IPS-15b (cell line): ENCODE data around the gene FOXN3.

ENCODE experiments used
- H3K27me3 ChIP-seq: one replicate; pipeline ENCODE4 v1.6.1; 2013; ENCODE audit warnings: low read length; ENCODE audit not compliant: control insufficient read depth, insufficient read depth
- H3K36me3 ChIP-seq: one replicate; pipeline ENCODE4 v1.6.1; 2013; ENCODE audit warnings: low read length; ENCODE audit not compliant: control insufficient read depth, insufficient read depth
- H3K4me1 ChIP-seq: one replicate; pipeline ENCODE4 v1.6.1; 2013; ENCODE audit warnings: mild to moderate bottlenecking, low read length; ENCODE audit not compliant: control insufficient read depth, insufficient read depth
- H3K4me3 ChIP-seq: one replicate; pipeline ENCODE4 v1.5.1; 2013; ENCODE audit warnings: low read depth, low read length
- H3K9ac ChIP-seq: one replicate; pipeline ENCODE4 v1.6.1; 2013; ENCODE audit warnings: low read depth, mild to moderate bottlenecking, low read length
- H3K9me3 ChIP-seq: one replicate; pipeline ENCODE4 v1.6.1; 2013; ENCODE audit warnings: mild to moderate bottlenecking, low read length; ENCODE audit not compliant: control insufficient read depth, insufficient read depth

Gene FOXN3

DNA sequence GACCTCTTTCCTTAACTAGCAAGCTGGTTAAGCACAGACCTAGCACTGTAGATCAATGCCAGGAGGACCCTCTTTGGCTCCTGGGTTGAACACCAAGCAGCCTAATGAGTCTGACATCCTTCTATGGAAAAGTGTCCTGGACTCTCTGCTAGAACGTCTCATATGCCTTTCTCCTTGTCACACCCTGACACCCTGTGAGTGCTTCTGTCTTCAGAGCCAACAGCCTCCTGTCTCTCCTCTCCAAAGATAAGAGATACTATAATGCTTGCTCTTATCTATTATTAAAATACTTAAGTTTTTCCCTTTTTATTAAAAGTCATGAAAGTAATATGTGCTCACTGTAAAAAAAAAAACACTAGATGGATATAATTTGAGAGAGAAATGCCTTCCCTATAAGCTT, 222.7 kb downstream of the FOXN3 start:
- no peaks in the 10 kb centered on the region for H3K4me1 ChIP-seq
- H3K9ac ChIP-seq = no peak overlapping the region
- H3K4me3 ChIP-seq = no peak overlapping the region
- H3K27me3 ChIP-seq = no peaks in the 10 kb centered on the region
- H3K36me3 ChIP-seq = peaks cover under 1% of the 10 kb centered on the region
- no peaks in the 10 kb centered on the region for H3K9me3 ChIP-seq

DNA sequence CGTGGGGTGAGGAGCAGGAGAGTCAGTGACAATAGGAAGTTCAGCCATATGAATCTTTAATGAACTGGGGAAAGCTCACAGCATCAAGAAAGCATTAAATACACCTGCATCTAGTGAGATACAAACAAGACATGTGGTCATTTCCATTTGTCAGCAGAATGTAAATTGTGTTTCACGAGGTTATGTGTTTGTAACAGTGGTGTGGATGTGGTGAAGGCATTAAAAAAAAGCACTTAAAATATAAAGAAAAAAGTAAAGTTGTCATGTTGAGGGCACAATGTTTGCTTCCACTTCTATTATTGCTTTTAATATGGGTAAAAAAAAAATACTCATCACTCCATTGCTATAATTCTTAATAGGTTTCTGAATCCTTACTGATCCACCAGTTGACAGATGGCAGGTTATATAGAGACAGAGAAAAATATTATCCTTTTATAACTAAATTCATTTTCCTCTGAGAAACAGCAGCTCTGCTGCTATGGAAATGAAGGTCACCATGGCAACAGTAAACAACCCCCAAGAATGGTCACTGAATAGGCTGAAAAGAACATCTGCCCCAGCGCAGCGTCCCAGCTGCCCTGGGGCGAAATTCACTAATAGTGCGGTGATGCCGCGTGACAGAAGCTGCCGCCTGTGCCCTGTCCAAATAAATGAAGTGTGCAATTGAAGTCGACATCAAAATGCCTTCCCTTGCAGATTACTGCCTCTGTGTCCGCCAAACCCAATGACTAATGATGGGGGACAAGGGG, 226.1 kb downstream of the FOXN3 start:
- H3K27me3 ChIP-seq = no peaks in the 10 kb centered on the region
- H3K36me3 ChIP-seq = peaks cover 3% of the 10 kb centered on the region
- H3K9me3 ChIP-seq = no peaks in the 10 kb centered on the region
- no peak overlapping the region for H3K4me3 ChIP-seq
- no peak overlapping the region for H3K9ac ChIP-seq
- H3K4me1 ChIP-seq = peaks cover 3% of the 10 kb centered on the region

DNA sequence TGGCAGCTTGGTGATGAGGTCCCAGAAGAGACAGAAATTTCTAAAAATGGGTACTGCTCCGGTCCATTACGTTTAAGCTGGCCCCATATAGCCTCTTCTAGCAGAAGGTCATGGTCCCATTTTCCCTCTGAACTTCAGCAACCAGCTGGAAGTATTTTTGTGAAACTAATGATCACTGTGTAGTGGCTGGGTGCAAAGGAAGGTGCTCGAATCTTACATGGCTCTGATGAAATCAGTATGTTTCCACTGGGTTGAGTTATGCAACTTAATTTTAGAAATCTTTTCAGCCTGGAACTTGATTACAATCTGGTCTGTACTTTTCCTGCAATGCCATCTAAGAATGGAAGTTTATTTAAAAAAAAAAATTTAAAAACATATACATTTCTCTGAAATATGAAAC, 228.5 kb downstream of the FOXN3 start:
- H3K9me3 ChIP-seq = no peaks in the 10 kb centered on the region
- H3K36me3 ChIP-seq = peaks cover 8% of the 10 kb centered on the region
- H3K4me1 ChIP-seq = peaks cover 3% of the 10 kb centered on the region
- no peaks in the 10 kb centered on the region for H3K27me3 ChIP-seq
- no peak overlapping the region for H3K4me3 ChIP-seq
- no peak overlapping the region for H3K9ac ChIP-seq

DNA sequence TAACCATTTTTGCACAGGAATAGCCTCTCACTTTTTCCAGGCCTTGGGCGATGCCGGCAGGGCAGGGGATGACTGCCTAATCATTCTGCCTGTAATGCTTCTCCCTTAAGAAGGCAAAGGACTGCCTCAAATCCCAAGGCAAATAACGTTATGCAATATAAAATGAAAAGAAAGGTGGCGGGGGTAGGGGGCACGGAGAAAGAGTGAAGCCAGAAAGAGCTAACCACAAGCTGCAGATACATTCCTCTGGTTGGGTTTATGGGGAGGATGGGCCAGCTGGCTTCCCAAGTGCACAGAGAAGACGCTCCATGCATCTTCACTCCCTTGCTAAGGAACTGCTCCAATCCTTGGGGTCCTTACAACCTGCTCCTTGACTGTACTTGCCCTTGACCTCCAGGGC, 229.5 kb downstream of the FOXN3 start:
- Histone ChIP-seq H3K4me1 (peaks cover 3% of the 10 kb centered on the region), H3K4me3 (no peak overlapping the region), H3K27me3 (no peaks in the 10 kb centered on the region), H3K9me3 (no peaks in the 10 kb centered on the region), H3K36me3 (peaks cover 8% of the 10 kb centered on the region), H3K9ac (no peak overlapping the region)

DNA sequence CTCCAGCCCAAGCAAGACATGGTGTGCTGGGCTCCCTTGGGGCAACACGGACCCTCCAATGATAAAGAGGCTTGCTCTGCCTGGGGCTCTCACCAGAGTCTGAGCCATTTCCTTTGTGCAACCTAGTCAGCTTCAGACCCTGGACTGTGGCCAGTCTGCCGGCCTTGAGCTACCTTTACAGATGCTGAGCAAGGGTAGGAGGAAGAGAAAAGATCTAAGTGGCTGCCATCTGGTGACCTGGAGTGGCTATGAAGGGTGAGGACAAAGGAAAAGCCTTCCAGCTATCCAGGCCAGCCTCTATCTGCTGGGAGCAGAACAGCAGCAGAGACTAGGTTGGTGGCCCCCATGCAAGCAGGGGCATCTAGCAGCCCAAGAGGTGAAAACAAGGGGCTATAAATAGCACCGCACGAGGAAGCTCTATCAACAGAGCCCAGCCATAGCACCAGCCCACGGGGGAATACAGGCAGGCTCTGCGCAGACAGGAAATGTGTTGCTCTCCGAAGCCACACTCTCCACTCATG, 230.1 kb downstream of the FOXN3 start:
- H3K36me3 ChIP-seq = peaks cover 8% of the 10 kb centered on the region
- peaks cover 3% of the 10 kb centered on the region for H3K4me1 ChIP-seq
- no peak overlapping the region for H3K4me3 ChIP-seq
- H3K9ac ChIP-seq = no peak overlapping the region
- H3K9me3 ChIP-seq = no peaks in the 10 kb centered on the region
- H3K27me3 ChIP-seq = no peaks in the 10 kb centered on the region

DNA sequence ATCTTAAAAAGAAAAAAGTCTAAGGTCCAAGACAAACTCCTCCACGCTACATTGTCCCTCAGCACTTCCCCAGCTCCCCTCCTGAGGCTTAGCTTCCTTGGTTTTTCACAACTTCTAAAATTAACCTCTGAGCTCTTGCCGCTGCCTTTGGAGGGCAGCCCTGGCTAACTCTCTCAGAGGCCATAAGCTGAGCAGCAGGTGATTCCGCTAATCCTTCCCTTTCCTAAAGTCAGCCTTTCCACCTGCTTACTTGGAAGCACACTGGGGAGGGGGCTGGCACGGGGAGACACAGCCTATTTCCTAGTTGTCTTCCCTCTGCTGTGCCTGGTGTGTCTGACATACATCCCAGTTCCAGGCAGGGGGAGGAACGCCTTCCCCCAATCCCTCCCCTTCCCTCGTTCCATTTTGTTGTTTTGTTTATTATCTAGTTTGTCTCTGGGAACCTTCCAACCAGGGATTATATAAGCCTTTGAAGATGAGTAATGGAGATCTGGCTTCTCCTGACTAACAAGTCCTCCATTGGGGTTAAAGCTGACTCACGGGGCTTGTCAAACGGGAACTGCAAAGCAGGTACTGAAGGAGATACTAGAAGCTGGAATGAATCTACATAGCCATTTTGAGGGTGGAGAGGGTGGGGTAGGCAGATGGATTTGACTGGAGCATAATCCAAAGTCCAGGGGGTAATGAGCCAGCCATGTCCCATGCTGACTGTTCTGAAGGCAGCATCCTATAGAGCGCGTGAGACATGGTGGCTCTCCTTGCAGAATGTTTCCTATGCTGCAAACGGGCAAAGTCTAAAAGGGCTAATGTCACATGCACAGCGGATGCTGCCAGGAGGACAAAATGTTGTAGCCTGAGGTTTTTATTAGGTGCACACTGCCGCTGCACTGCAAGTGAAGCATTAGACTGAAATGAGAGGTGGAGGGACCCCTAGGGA, 230.8 kb downstream of the FOXN3 start:
- Histone ChIP-seq H3K9me3 (no peaks in the 10 kb centered on the region), H3K27me3 (no peaks in the 10 kb centered on the region), H3K4me1 (peaks cover 3% of the 10 kb centered on the region), H3K9ac (no peak overlapping the region), H3K4me3 (no peak overlapping the region), H3K36me3 (peaks cover 8% of the 10 kb centered on the region)

DNA sequence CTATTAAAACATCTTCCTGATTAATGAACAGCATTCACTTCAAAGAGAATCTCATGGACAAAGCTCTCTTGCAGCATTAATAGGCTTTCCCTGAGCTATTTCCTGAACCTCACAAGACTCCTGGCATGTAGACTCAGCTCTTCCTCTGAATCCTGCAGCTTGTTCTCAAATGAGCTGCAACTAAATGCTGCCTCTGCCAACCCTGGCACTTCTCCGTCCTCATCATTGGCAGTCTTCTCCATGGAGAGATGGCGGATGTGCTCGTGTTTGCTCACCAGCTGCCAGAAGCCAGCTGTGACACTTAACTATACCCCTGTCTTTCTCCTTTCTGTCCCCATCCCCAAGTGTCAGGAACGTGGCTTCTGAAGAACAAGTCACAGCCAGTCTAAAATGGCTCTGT, 232.1 kb downstream of the FOXN3 start:
- Histone ChIP-seq H3K9ac (no peak overlapping the region), H3K4me1 (peaks cover 3% of the 10 kb centered on the region), H3K4me3 (no peak overlapping the region), H3K27me3 (no peaks in the 10 kb centered on the region), H3K9me3 (no peaks in the 10 kb centered on the region), H3K36me3 (peaks cover 10% of the 10 kb centered on the region)

DNA sequence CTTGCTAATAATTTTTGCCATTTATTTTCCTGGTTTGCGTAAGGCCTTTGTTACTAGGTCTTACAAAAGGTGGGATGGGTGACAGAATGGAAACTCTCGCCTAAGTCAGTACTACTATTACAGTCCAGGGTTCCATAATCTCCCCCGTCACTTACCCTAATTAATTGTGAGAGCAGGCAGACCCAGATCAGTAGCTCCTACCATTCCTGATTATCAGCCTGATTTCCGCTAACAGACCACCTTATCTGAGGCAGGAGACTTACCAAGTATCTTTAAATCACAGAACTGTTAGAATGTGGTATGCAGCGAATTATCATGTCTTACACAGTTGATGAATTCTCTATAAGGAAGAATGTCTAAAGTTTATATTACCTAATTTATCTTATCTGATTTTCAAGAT, 234.7 kb downstream of the FOXN3 start:
- Histone ChIP-seq H3K4me3 (no peak overlapping the region), H3K9me3 (no peaks in the 10 kb centered on the region), H3K9ac (no peak overlapping the region), H3K36me3 (peaks cover 7% of the 10 kb centered on the region), H3K4me1 (no peaks in the 10 kb centered on the region), H3K27me3 (no peaks in the 10 kb centered on the region)

DNA sequence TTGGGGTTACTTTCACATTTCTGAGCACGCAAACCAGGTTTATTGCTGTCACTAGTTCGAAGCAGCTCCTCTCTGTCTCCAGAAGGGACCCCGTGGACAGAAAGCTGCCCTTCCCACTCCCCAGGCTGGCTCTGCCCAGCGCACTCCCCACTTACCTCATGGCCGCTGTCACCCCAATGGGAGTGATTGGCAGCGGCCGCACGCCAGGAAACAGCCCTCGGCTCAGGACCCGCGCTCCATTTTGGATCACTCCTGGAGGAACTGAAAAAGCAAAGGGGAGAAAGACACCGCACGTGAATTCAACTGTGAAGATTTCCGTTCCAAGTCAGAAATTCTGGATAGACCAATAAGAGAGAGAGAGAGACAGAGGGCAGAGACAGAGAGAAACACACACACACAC, 236.5 kb downstream of the FOXN3 start:
- H3K36me3 ChIP-seq = peaks cover 9% of the 10 kb centered on the region
- H3K27me3 ChIP-seq = no peaks in the 10 kb centered on the region
- H3K9ac ChIP-seq = no peak overlapping the region
- no peaks in the 10 kb centered on the region for H3K9me3 ChIP-seq
- no peak overlapping the region for H3K4me3 ChIP-seq
- no peaks in the 10 kb centered on the region for H3K4me1 ChIP-seq

DNA sequence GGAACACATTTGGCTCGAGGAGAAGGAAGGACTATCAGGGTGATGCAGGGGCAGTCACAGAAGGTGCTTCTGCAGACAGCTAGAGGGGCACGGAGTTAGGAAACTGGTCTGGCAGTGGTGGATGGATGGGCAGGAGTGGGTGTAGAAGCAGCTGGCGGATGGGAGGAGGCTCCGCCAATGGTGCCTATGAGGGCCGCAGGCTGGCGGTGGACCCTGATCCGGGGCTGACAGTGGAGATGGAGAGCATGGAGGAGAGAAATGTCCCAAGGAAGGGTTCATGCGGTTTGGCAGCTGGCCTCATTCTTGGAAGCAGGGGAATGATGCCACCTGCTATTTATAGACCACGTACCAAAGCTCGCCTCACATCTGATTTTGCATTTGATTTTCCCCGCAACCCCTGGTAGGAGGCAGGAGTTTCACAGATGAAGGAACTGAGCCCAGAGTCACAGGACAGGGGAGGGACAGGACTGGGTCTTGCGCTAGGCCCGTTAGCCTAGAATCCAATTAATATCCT, 237.1 kb downstream of the FOXN3 start:
- Histone ChIP-seq H3K4me3 (no peak overlapping the region), H3K27me3 (no peaks in the 10 kb centered on the region), H3K36me3 (peaks cover 10% of the 10 kb centered on the region), H3K4me1 (no peaks in the 10 kb centered on the region), H3K9me3 (no peaks in the 10 kb centered on the region), H3K9ac (no peak overlapping the region)

DNA sequence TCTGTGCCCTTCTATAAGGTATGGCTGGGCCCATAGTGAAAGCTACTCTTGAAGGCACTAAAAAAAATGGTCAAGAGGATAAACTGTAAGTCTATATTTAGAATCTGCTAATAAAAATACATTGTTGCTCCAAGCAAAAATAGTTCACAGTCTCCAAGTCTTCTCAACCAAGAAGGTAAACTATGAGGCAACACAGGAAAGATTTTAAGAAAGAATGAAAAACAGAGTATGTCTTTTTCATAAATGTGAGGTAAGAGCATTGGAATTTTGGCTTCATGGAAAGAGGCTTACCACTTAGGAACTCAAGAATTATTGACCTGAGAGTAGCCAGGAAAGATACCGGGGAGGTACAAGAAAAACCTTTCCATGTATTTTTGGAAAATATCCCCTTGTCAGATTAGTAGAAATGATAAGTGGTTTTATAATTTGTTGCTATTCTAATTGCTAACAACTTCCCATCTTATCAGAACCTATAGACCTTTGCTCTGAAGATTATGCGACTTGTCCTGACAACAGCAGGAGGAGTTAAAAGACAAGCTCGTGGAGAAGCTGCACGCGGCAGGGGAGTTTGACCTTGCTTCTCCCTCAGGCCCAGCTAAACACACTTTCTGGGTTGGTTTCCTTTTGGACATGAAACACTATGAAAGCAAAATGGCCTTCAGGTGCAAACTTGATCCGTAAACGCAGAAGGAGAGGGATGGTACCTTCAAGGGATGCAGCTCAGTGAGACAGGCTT, 238.1 kb downstream of the FOXN3 start:
- H3K36me3 ChIP-seq = peaks cover 5% of the 10 kb centered on the region
- no peaks in the 10 kb centered on the region for H3K4me1 ChIP-seq
- no peaks in the 10 kb centered on the region for H3K27me3 ChIP-seq
- H3K9me3 ChIP-seq = no peaks in the 10 kb centered on the region
- H3K9ac ChIP-seq = no peak overlapping the region
- H3K4me3 ChIP-seq = no peak overlapping the region
